ENCODE results near the gene CEP112. TPM values are rescaled to one million over a fixed set of nuclear protein-coding genes. Genes with fewer than 3 reads are reported as not detected.
A peak's percentile ranks its signal among the peaks of the same experiment; 100 is the strongest.

CEP112 gene
- total and polyA plus RNA-seq, 8 donors: 15.1 to 23.8 (median 19.7) TPM

DNA sequence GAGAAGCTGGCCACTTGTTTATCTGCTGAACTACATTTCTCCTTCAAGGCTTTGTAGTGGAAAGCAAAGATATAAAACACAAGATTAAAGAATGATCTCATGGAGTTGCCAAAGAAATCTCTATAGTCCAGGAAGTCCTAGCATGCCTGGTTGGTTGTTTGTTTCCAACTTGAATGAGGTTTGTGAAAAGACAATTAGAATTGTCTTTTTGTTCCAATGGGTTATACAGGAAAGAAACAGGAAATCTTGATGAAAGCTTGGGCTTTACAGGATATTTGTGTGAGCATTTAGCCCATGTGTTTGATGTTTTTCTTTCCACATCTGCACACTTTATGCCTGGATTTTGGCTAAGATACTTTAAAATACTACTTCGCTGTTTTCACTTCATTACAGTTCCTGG lies 273.4 kb downstream of the CEP112 start:
- no peak for TF ChIP-seq CTCF (IDR thresholded peaks at IDR 0.05)
- intact Hi-C loops (cut with DNase I): no loop called here
- no peaks in the 10 kb centered on the region for H3K27me3 ChIP-seq
- peak overlapping the region; percentile 4 to 39 for H3K27ac ChIP-seq
- no peaks in the 10 kb centered on the region for H3K4me1 ChIP-seq
- no peaks in the 10 kb centered on the region for H3K36me3 ChIP-seq
- no peaks in the 10 kb centered on the region for H3K9me3 ChIP-seq
- ATAC-seq: no peak
- H3K4me3 ChIP-seq: no peak overlapping the region
- peak in 2 of 4 donors; percentile 5 to 7 for DNase-seq

DNA sequence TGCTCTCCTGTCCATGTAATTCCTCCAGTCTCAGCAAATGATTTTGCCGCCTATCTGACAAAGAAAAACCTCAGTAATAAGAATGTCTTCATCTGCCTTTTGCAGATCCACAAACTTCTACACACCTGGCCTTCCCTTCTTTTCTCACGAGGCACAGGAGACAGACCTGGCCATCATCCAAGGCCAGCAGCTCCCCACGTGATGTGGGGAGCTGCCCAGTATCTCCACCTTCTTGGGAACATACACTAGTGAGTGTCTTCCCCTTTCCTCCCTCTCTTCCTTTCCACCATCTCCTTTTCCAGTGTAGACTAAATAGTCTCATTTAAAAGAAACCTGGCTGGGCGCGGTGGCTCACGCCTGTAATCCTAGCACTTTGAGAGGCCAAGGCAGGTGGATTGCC lies 274.4 kb downstream of the CEP112 start:
- DNase-seq (no peak), ATAC-seq (no peak)
- H3K4me1 ChIP-seq: no peaks in the 10 kb centered on the region
- no peak for TF ChIP-seq CTCF (IDR thresholded peaks at IDR 0.05)
- no peak overlapping the region for H3K4me3 ChIP-seq
- no peak overlapping the region for H3K27ac ChIP-seq
- intact Hi-C loops (cut with DNase I): no loop called here
- no peaks in the 10 kb centered on the region for H3K36me3 ChIP-seq
- H3K9me3 ChIP-seq: no peaks in the 10 kb centered on the region
- H3K27me3 ChIP-seq: no peaks in the 10 kb centered on the region

DNA sequence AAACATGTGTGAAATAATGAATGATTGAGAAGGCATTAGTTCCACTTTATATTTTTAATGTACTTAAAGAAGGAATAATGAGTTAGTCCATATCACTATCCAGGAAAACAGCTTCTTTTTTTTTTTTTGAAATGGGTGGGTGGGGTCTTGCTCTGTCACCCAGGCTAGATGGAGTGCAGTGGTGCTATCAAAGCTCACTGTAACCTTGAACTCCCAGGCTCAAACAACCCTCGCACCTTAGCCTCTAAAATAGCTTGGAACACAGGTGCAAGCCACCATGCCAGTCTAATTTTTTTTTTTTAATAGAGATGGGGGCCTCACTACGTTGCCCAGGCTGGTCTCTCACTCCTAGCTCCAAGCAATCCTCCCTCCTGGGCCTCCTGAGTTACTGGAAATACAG lies 275.5 kb downstream of the CEP112 start:
- no peak overlapping the region for H3K4me3 ChIP-seq
- H3K36me3 ChIP-seq: no peaks in the 10 kb centered on the region
- no peaks in the 10 kb centered on the region for H3K27me3 ChIP-seq
- no peak for ATAC-seq
- H3K9me3 ChIP-seq: no peaks in the 10 kb centered on the region
- no peak for DNase-seq
- intact Hi-C loops (cut with DNase I): no loop called here
- no peaks in the 10 kb centered on the region for H3K4me1 ChIP-seq
- no peak overlapping the region for H3K27ac ChIP-seq
- TF ChIP-seq CTCF (IDR thresholded peaks at IDR 0.05): no peak

GRCh38 chr17:65914784-65915342 lies 277.1 kb downstream of the CEP112 start:
- no peak for ATAC-seq

GRCh38 chr17:65913326-65913850 lies 278.5 kb downstream of the CEP112 start:
- Histone ChIP-seq H3K4me3 (no peak overlapping the region), H3K9me3 (peaks cover 0 to 10% of the 10 kb centered on the region in 2 donors), H3K4me1 (no peaks in the 10 kb centered on the region), H3K36me3 (no peaks in the 10 kb centered on the region), H3K27ac (no peak overlapping the region), H3K27me3 (no peaks in the 10 kb centered on the region)
- ATAC-seq: no peak
- TF ChIP-seq CTCF (IDR thresholded peaks at IDR 0.05): no peak
- intact Hi-C loops (cut with DNase I): no loop called here
- DNase-seq: no peak

More at GRCh38 chr17:65914784-65915342, 277.1 kb downstream of the CEP112 start:
- no peaks in the 10 kb centered on the region for H3K27me3 ChIP-seq
- H3K4me1 ChIP-seq: no peaks in the 10 kb centered on the region
- H3K9me3 ChIP-seq: peaks cover 0 to 10% of the 10 kb centered on the region in 2 donors
- no peak for DNase-seq
- TF ChIP-seq CTCF (IDR thresholded peaks at IDR 0.05): no peak
- H3K36me3 ChIP-seq: no peaks in the 10 kb centered on the region
- intact Hi-C loops (cut with DNase I): no loop called here
- H3K4me3 ChIP-seq: no peak overlapping the region
- no peak overlapping the region for H3K27ac ChIP-seq

Measured in left lung (tissue), 10 donors.